GM19395 (cell line): ENCODE measurements around the gene ENOX2.
"Not testable (repeated sequence)": the region's sequence is repeated elsewhere in the genome, so short reads cannot be mapped to it uniquely, and the experiment has no call there.

Source experiments
- ATAC-seq: cut with Tn5 transposase; IDR thresholded peaks from one replicate; pipeline ENCODE4 v1.9.1; 2021; ENCODE audit warnings: mild to moderate bottlenecking, moderate library complexity; ENCODE audit not compliant: unreplicated experiment

ENOX2 gene

GRCh38 chrX:130902783-130903613 is at the start of gene ENOX2:
TSS of gene ENOX2 (minus strand) at chrX:130903209. CDS start at chrX:130703216, 199,993 bp downstream.
- peak; percentile 99 for ATAC-seq

- peak; percentile 96 for ATAC-seq
These were observed 49.4 kb upstream of the ENOX2 start for GRCh38 chrX:130952266-130953043.

GRCh38 chrX:130944230-130944629 is 41.2 kb upstream of the ENOX2 start:
- ATAC-seq: no peak

- no peak for ATAC-seq
These were observed 34.1 kb upstream of the ENOX2 start for GRCh38 chrX:130937101-130937500.

GRCh38 chrX:130933358-130933757 is 30.3 kb upstream of the ENOX2 start:
- no peak for ATAC-seq

GRCh38 chrX:130920405-130920804 is 17.4 kb upstream of the ENOX2 start:
- ATAC-seq: not testable (repeated sequence)

- not testable (repeated sequence) for ATAC-seq
These were observed 16.7 kb upstream of the ENOX2 start for GRCh38 chrX:130919676-130920075.

GRCh38 chrX:130918498-130918897 is 15.5 kb upstream of the ENOX2 start:
- ATAC-seq: not testable (repeated sequence)

GRCh38 chrX:130916636-130917422 is 13.8 kb upstream of the ENOX2 start:
- ATAC-seq: peak; percentile 83

- ATAC-seq: no peak
These were observed 12.3 kb upstream of the ENOX2 start for GRCh38 chrX:130915302-130915701.

- no peak for ATAC-seq
These were observed 6.6 kb upstream of the ENOX2 start for GRCh38 chrX:130909469-130910136.

GRCh38 chrX:130906776-130907175 is 3.8 kb upstream of the ENOX2 start:
- ATAC-seq: no peak

- ATAC-seq: no peak
These were observed 595 bp downstream of the ENOX2 start for GRCh38 chrX:130902446-130902782.

- ATAC-seq: no peak
These were observed 6.1 kb downstream of the ENOX2 start for GRCh38 chrX:130896802-130897501.

GRCh38 chrX:130896026-130896425 is 7.0 kb downstream of the ENOX2 start:
- no peak for ATAC-seq

GRCh38 chrX:130895299-130895698 is 7.7 kb downstream of the ENOX2 start:
- ATAC-seq: no peak

- ATAC-seq: no peak
These were observed 9.5 kb downstream of the ENOX2 start for GRCh38 chrX:130893356-130894085.

- ATAC-seq: no peak
These were observed 15.6 kb downstream of the ENOX2 start for GRCh38 chrX:130887376-130887775.

- no peak for ATAC-seq
These were observed 17.0 kb downstream of the ENOX2 start for GRCh38 chrX:130885996-130886395.
